Activated CD4-positive, alpha-beta memory T cell treated with anti-CD3 and anti-CD28 coated beads for 36 hours (primary cell): ENCODE measurements around the gene CNOT2. TPM values are rescaled to one million over a fixed set of nuclear protein-coding genes. Genes with fewer than 3 reads are reported as not detected.

Experiments
- CTCF ChIA-PET: fragments of 350-600 bp; sonication (Branson Sonifier 250); formaldehyde crosslinking; loops from one replicate; lab custom pipeline; 2021; ENCODE audit warnings: antibody characterized with exemption, inconsistent platforms; lab: Charles Lee
- POLR2A ChIA-PET: fragments of 350-600 bp; sonication (Branson Sonifier 250); formaldehyde crosslinking; loops from one replicate; lab custom pipeline; 2021; ENCODE audit warnings: antibody characterized with exemption; lab: Charles Lee
- DNase-seq: peaks from one replicate; pipeline ENCODE4 v3.0.0-alpha.2; 2020
- H3K27ac Mint-ChIP-seq: one replicate; pipeline ENCODE4 v1.8.0; 2021; ENCODE audit warnings: mixed read lengths
- H3K27me3 Mint-ChIP-seq: one replicate; pipeline ENCODE4 v1.8.0; 2021; ENCODE audit warnings: mixed read lengths
- H3K36me3 Mint-ChIP-seq: one replicate; pipeline ENCODE4 v1.8.0; 2021; ENCODE audit warnings: mixed read lengths
- H3K4me1 Mint-ChIP-seq: one replicate; pipeline ENCODE4 v1.8.0; 2021; ENCODE audit warnings: low read depth, mixed read lengths
- H3K4me3 Mint-ChIP-seq: one replicate; pipeline ENCODE4 v1.8.0; 2021; ENCODE audit warnings: mild to moderate bottlenecking, mixed read lengths
- H3K9me3 Mint-ChIP-seq: one replicate; pipeline ENCODE4 v1.8.0; 2021; ENCODE audit warnings: mixed read lengths
- intact Hi-C: fragments of 100-400 bp; cut with micrococcal nuclease; formaldehyde crosslinking; loops from one replicate; pipeline ENCODE4 v1.15.1; 2023
- total RNA-seq, 2 experiments: library from RNA; stranded (reverse); gene quantifications; one replicate each; pipeline ENCODE4 v1.2.3, GENCODE V29; 2021

CNOT2 gene
- total RNA-seq, 2 experiments from 2014 or later: 58.4 to 58.5 TPM

DNA sequence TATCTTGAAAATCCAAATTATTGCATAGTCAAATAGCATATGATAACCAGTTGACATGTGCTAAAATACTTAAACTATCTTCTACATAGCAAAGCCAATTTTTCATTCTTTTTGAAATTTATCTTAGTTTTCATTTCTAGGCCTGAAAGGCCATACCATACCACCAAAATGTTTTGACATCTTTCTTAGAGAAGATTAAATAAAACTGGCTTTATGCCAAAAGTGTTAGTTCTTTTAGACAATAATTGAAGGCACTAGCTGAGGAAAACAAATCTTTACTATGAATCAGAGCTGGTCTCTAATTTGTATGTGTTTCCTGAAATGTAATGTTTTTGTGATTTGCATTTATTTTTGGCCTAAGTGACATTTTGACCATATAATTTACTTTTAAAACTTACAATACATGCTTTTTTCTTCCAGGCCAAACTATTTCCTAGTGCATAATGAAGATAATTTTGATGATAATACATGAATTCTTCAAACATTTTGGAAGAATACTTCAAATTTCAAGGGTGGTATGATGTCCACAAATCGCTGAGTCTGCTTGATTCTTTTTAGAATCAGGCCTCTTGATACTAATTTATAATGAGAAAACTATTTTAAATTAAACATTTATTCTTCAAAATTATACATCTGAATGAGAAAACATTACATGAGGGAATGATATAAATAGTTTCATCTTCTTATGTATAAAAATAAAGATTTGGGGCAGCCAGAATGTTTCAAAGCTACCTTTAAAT, 116.4 kb downstream of the CNOT2 start:
- H3K4me1 Mint-ChIP-seq: peaks cover under 1% of the 10 kb centered on the region
- H3K4me3 Mint-ChIP-seq: no peak overlapping the region
- intact Hi-C loops: loop anchor here (10.0 kb wide), 1 partner anchor 775 kb away; the partner anchor contains the start of gene CCT2
- ChIA-PET CTCF (no interaction called here), POLR2A (no interaction called here)
- H3K27ac Mint-ChIP-seq: no peak overlapping the region
- no peaks in the 10 kb centered on the region for H3K9me3 Mint-ChIP-seq
- peaks cover 3% of the 10 kb centered on the region for H3K36me3 Mint-ChIP-seq
- no peak for DNase-seq
- H3K27me3 Mint-ChIP-seq: peaks cover under 1% of the 10 kb centered on the region

GRCh38 chr12:70360218-70360617, 117.0 kb downstream of the CNOT2 start:
- Mint-ChIP-seq H3K4me1 (peaks cover 6% of the 10 kb centered on the region), H3K9me3 (no peaks in the 10 kb centered on the region), H3K27me3 (peaks cover 5% of the 10 kb centered on the region), H3K27ac (no peak overlapping the region), H3K36me3 (no peaks in the 10 kb centered on the region), H3K4me3 (no peak overlapping the region)
- intact Hi-C loops: loop anchor here (10.0 kb wide), 1 partner anchor 775 kb away; the partner anchor contains the start of gene CCT2
- POLR2A ChIA-PET: no interaction called here
- CTCF ChIA-PET: no interaction called here
- no peak for DNase-seq

GRCh38 chr12:70364695-70365397, 121.6 kb downstream of the CNOT2 start:
- no peaks in the 10 kb centered on the region for H3K36me3 Mint-ChIP-seq
- POLR2A ChIA-PET: no interaction called here
- peaks cover 18% of the 10 kb centered on the region for H3K4me1 Mint-ChIP-seq
- no peak overlapping the region for H3K27ac Mint-ChIP-seq
- H3K4me3 Mint-ChIP-seq: peak overlapping the region; percentile 73
- DNase-seq: no peak
- H3K27me3 Mint-ChIP-seq: peaks cover 5% of the 10 kb centered on the region
- intact Hi-C loops: loop anchor here (5.0 to 10.0 kb wide), 3 partner anchors 48 to 780 kb away; partner anchors contain the start of gene CCT2
- H3K9me3 Mint-ChIP-seq: no peaks in the 10 kb centered on the region
- CTCF ChIA-PET: no interaction called here

- Mint-ChIP-seq H3K4me3 (peak overlapping the region; percentile 73), H3K4me1 (peaks cover 18% of the 10 kb centered on the region), H3K36me3 (no peaks in the 10 kb centered on the region), H3K9me3 (no peaks in the 10 kb centered on the region), H3K27me3 (peaks cover 5% of the 10 kb centered on the region), H3K27ac (no peak overlapping the region)
- CTCF ChIA-PET: interaction anchor here (1.2 kb wide), 1 partner anchor 123 kb away, joined by 4 read pairs; no protein-coding TSS in a partner anchor
- POLR2A ChIA-PET: interaction anchor here (0.8 kb wide), 1 partner anchor 9 kb away, joined by 3 read pairs; no protein-coding TSS in a partner anchor
- no peak for DNase-seq
- intact Hi-C loops: loop anchor here (5.0 to 10.0 kb wide), 3 partner anchors 48 to 781 kb away; partner anchors contain the start of gene CCT2
Observed at GRCh38 chr12:70365398-70365647, 122.1 kb downstream of the CNOT2 start.

GRCh38 chr12:70365648-70366518, 122.7 kb downstream of the CNOT2 start, which contains the start of gene KCNMB4:
TSS of gene KCNMB4 (plus strand) at chr12:70366290. CDS start at chr12:70366735, 445 bp downstream.
- ChIA-PET CTCF (interaction anchor here (1.2 kb wide), 2 partner anchors 8 to 124 kb away, joined by 3 to 4 read pairs; no protein-coding TSS in a partner anchor), POLR2A (interaction anchor here (0.8 kb wide), 1 partner anchor 10 kb away, joined by 3 read pairs; no protein-coding TSS in a partner anchor)
- Mint-ChIP-seq H3K27me3 (peaks cover 5% of the 10 kb centered on the region), H3K36me3 (no peaks in the 10 kb centered on the region), H3K27ac (peak within 1 kb of the TSS; percentile 51), H3K4me3 (peak within 1 kb of the TSS; percentile 90), H3K4me1 (peaks cover 18% of the 10 kb centered on the region), H3K9me3 (no peaks in the 10 kb centered on the region)
- intact Hi-C loops: loop anchor here (1.0 to 10.0 kb wide), 6 partner anchors 49 to 1007 kb away; partner anchors contain the start of genes CCT2, CNOT2, RAB3IP and YEATS4
- DNase-seq: peak; percentile 83

- Mint-ChIP-seq H3K4me1 (peaks cover 18% of the 10 kb centered on the region), H3K27me3 (peaks cover 6% of the 10 kb centered on the region), H3K36me3 (no peaks in the 10 kb centered on the region), H3K27ac (peak overlapping the region; percentile 51), H3K4me3 (peak overlapping the region; percentile 90), H3K9me3 (no peaks in the 10 kb centered on the region)
- intact Hi-C loops: loop anchor here (1.0 to 10.0 kb wide), 6 partner anchors 49 to 1008 kb away; partner anchors contain the start of genes CCT2, CNOT2, RAB3IP and YEATS4
- ChIA-PET POLR2A (interaction anchor here (0.5 to 0.9 kb wide), 2 partner anchors 124 to 726 kb away, joined by 3 to 4 read pairs; no protein-coding TSS in a partner anchor), CTCF (interaction anchor here (1.2 kb wide), 2 partner anchors 9 to 124 kb away, joined by 3 to 4 read pairs; no protein-coding TSS in a partner anchor)
- DNase-seq: peak; percentile 71
Observed at GRCh38 chr12:70366581-70367257, 123.5 kb downstream of the CNOT2 start.

DNA sequence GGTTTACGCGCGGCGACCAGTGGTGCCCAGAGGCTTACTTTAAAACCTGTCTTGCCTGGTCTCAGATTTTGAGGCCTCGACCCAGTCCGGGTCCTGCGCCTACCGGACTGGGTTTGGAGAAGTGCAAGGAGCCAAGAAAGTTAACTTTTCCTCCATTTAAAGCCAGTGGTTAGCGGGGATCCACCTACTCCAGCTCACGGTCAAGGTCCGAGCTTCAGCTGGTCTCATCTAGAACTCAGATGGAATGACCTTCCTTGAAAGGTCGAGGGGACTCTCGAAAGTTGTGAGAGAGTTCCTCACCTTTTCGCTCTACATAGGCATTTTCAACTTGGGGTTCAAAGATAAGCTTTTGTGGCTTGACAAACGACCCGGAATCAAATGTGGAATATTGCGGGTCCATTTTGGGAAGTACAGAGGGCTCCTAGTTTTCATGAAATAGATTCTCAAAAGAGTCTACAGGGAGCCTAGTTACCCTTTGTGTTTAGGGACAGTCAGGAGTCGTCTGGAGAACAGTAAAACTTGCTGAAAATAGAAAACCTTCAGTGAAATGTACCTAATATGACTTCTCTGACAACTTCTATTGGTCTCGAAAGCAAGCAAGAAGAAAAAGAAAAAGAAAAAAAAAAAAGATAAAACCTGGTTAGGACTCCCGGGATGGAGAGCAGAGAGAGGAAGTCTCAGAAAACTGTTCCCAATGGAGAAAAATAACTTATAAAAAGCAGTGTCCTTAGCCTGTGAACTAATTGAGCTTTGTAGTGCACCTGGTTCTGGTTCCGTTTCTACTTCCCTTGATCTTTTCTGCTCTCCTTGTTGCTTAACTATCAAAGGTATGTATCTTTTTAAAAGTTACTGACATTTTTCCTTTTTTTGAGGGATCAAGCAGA, 124.3 kb downstream of the CNOT2 start:
- peaks cover 18% of the 10 kb centered on the region for H3K4me1 Mint-ChIP-seq
- CTCF ChIA-PET: no interaction called here
- no peaks in the 10 kb centered on the region for H3K36me3 Mint-ChIP-seq
- POLR2A ChIA-PET: interaction anchor here (0.5 to 0.9 kb wide), 2 partner anchors 125 to 726 kb away, joined by 3 to 4 read pairs; no protein-coding TSS in a partner anchor
- H3K27ac Mint-ChIP-seq: no peak overlapping the region
- no peaks in the 10 kb centered on the region for H3K9me3 Mint-ChIP-seq
- H3K4me3 Mint-ChIP-seq: peak overlapping the region; percentile 90
- intact Hi-C loops: loop anchor here (2.0 to 10.0 kb wide), 4 partner anchors 50 to 1009 kb away; partner anchors contain the start of genes CCT2 and YEATS4
- H3K27me3 Mint-ChIP-seq: peaks cover 7% of the 10 kb centered on the region
- DNase-seq: no peak

DNA sequence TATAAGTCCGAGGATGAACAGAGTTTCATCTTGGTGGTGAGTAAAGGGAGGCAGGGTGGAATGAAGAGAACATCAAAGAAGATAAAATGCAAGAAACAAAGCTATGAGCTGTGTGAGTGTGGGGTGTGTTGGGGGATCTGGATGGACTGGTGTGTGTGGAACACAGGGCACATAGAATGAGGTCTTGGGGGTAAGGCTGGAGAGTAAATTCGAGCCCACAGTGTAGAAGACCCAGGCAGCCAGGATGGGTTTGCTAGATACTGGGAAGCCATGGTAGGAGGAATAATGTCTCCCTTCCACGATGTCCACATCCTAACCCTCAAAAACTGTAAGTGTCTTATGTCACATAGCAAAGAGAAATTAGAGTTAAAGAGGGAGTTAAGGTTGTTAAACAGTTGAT, 129.6 kb downstream of the CNOT2 start:
- Mint-ChIP-seq H3K27me3 (peaks cover 2% of the 10 kb centered on the region), H3K4me1 (no peaks in the 10 kb centered on the region), H3K36me3 (no peaks in the 10 kb centered on the region), H3K4me3 (no peak overlapping the region), H3K27ac (no peak overlapping the region), H3K9me3 (no peaks in the 10 kb centered on the region)
- POLR2A ChIA-PET: no interaction called here
- intact Hi-C loops: no loop called here
- DNase-seq: no peak
- CTCF ChIA-PET: interaction anchor here (0.6 kb wide), 1 partner anchor 1541 kb away, joined by 3 read pairs; no protein-coding TSS in a partner anchor

DNA sequence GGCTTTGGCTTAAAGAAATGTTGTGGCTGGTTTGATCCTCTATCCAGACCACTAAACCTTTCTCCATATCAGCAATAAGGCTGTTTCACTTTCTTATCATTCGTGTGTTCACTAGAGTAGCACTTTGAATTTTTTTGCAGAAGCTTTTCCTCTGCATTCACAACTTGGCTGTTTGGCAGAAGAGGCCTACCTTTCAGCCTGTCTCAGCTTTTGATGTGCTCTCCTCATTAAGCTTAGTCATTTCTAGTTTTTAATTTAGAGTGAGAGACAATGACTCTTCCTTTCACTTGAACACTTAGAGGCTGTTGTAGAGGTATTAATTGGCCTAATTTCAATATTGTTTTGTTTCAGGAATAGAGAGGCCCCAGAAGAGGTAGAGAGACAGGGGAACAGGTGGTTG, 136.6 kb downstream of the CNOT2 start:
- H3K27ac Mint-ChIP-seq: no peak overlapping the region
- ChIA-PET POLR2A (no interaction called here), CTCF (no interaction called here)
- intact Hi-C loops: no loop called here
- no peak overlapping the region for H3K4me3 Mint-ChIP-seq
- DNase-seq: no peak
- peaks cover 14% of the 10 kb centered on the region for H3K4me1 Mint-ChIP-seq
- H3K27me3 Mint-ChIP-seq: no peaks in the 10 kb centered on the region
- H3K36me3 Mint-ChIP-seq: peaks cover 4% of the 10 kb centered on the region
- H3K9me3 Mint-ChIP-seq: peaks cover 2% of the 10 kb centered on the region

GRCh38 chr12:70383484-70383883, 140.3 kb downstream of the CNOT2 start:
- Mint-ChIP-seq H3K4me3 (no peak overlapping the region), H3K4me1 (peaks cover 14% of the 10 kb centered on the region), H3K27ac (no peak overlapping the region), H3K36me3 (peaks cover 2% of the 10 kb centered on the region), H3K27me3 (no peaks in the 10 kb centered on the region), H3K9me3 (peaks cover 2% of the 10 kb centered on the region)
- intact Hi-C loops: no loop called here
- ChIA-PET CTCF (no interaction called here), POLR2A (no interaction called here)
- no peak for DNase-seq
